ENCODE data around the gene FCRL5.

GRCh38 chr1:157532569-157532968, 19.7 kb downstream of the FCRL5 start:
- TF ChIP-seq CTCF (IDR thresholded peaks at IDR 0.05; ENCODE audit: insufficient read depth, low read depth, low read length) (no peak), EZH2 (IDR thresholded peaks at IDR 0.05; ENCODE audit: insufficient read depth, low read length) (no peak)
